ENCODE results near the gene FOXJ1.

The FOXJ1 gene

DNA sequence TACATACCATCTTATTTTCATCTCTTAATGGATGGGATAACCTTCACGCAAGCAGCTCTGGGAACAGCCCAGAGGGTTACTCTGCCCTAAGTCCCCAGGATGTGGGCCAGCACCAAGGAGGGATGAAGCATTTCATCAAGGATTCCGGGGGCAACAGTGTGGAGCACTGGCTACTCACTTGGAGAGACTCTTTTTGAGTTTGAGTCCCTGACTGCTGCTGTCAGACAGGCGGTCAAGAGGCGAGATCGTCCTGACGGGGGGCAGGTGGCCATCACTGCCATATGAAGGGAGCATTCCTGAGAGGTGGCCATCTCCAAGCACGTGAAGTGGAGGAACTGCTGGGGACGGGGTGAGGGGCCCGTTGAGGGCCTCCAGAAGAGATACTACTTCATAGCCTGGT is 18.1 kb upstream of the FOXJ1 start:
- no peaks in the 10 kb centered on the region for H3K27me3 ChIP-seq (ENCODE audit: insufficient read depth, low read length)
- 92% methylated on average over 9 of the region's 9 CpGs for WGBS
- no peaks in the 10 kb centered on the region for H3K36me3 ChIP-seq (ENCODE audit: insufficient read depth, low read length)
- H3K4me1 ChIP-seq (ENCODE audit: insufficient read depth, low read length) = peaks cover 4% of the 10 kb centered on the region; the same call in 1 of the 2 replicates
- H3K27ac ChIP-seq (ENCODE audit: low read depth, low read length) = no peak overlapping the region
- no peak overlapping the region for H3K9ac ChIP-seq (ENCODE audit: low read depth, low read length)
- no peak overlapping the region for H3K4me3 ChIP-seq (ENCODE audit: low read length)
- no peaks in the 10 kb centered on the region for H3K9me3 ChIP-seq (ENCODE audit: insufficient read depth, low read depth, low read length)

- 90% methylated on average over 5 of the region's 5 CpGs for WGBS
- Histone ChIP-seq H3K4me3 (ENCODE audit: low read length) (no peak overlapping the region), H3K9me3 (ENCODE audit: insufficient read depth, low read depth, low read length) (no peaks in the 10 kb centered on the region), H3K27ac (ENCODE audit: low read depth, low read length) (no peak overlapping the region), H3K36me3 (ENCODE audit: insufficient read depth, low read length) (no peaks in the 10 kb centered on the region), H3K27me3 (ENCODE audit: insufficient read depth, low read length) (no peaks in the 10 kb centered on the region), H3K4me1 (ENCODE audit: insufficient read depth, low read length) (peaks cover 10% of the 10 kb centered on the region), H3K9ac (ENCODE audit: low read depth, low read length) (no peak overlapping the region)
Measured at GRCh38 chr17:76157759-76158158, 16.7 kb upstream of the FOXJ1 start.

GRCh38 chr17:76156662-76156991 is 15.6 kb upstream of the FOXJ1 start:
- WGBS = 79% methylated on average over 8 of the region's 8 CpGs

GRCh38 chr17:76155988-76156661 is 15.1 kb upstream of the FOXJ1 start:
- H3K9ac ChIP-seq (ENCODE audit: low read depth, low read length) = no peak overlapping the region
- H3K4me1 ChIP-seq (ENCODE audit: insufficient read depth, low read length) = peaks cover 10% of the 10 kb centered on the region
- no peaks in the 10 kb centered on the region for H3K36me3 ChIP-seq (ENCODE audit: insufficient read depth, low read length)
- no peak overlapping the region for H3K4me3 ChIP-seq (ENCODE audit: low read length)
- H3K9me3 ChIP-seq (ENCODE audit: insufficient read depth, low read depth, low read length) = no peaks in the 10 kb centered on the region
- WGBS = 80% methylated on average over 13 of the region's 13 CpGs
- H3K27ac ChIP-seq (ENCODE audit: low read depth, low read length) = no peak overlapping the region
- H3K27me3 ChIP-seq (ENCODE audit: insufficient read depth, low read length) = no peaks in the 10 kb centered on the region

More at GRCh38 chr17:76156662-76156991, 15.6 kb upstream of the FOXJ1 start:
- no peak overlapping the region for H3K9ac ChIP-seq (ENCODE audit: low read depth, low read length)
- H3K9me3 ChIP-seq (ENCODE audit: insufficient read depth, low read depth, low read length) = no peaks in the 10 kb centered on the region
- no peak overlapping the region for H3K4me3 ChIP-seq (ENCODE audit: low read length)
- no peaks in the 10 kb centered on the region for H3K36me3 ChIP-seq (ENCODE audit: insufficient read depth, low read length)
- no peak overlapping the region for H3K27ac ChIP-seq (ENCODE audit: low read depth, low read length)
- H3K4me1 ChIP-seq (ENCODE audit: insufficient read depth, low read length) = peaks cover 10% of the 10 kb centered on the region
- no peaks in the 10 kb centered on the region for H3K27me3 ChIP-seq (ENCODE audit: insufficient read depth, low read length)

DNA sequence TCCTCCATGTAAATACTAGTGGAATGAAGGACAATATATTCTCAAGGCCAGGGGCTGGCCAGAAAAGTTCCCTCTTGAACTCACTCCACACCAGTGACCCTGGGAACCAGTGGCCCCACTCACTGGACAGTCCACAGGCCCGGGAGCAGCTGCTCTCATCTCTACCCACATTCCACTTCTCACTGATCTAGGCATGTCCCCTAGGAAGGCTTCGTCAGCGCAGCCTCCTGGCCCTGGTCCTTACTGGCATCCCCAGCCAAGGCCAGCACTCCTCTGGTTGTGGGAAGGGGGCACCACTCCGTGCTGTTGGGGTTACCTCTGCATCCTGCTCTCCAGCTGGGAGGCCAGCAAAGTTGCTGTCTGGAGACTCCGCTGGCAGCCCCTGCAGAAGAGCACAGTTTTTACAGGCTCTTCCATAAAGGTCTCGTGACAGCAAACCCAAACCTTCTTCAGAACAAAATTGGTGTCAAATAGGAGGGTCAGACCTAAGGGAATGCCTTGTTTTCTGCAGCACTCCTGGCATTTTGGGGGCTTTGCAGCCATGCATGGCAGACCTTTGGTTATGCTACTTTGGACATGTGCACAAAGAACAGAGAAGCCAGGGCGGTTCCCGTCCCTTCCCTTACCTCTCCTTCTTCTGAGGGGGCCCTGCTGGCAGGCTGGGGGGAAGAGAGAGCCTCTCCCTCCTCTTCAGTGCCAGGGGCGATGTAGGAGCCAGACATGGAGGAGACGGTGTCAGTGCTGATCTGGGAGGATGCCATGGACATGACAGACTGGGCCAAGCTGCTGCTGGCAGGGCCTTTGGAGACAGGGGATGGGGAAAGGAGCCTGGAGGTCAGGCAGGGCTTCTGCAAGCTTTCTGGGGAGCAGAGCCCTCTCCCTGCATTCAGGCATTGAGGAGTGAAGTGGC is 14.1 kb upstream of the FOXJ1 start:
- no peaks in the 10 kb centered on the region for H3K27me3 ChIP-seq (ENCODE audit: insufficient read depth, low read length)
- no peak overlapping the region for H3K27ac ChIP-seq (ENCODE audit: low read depth, low read length)
- H3K9ac ChIP-seq (ENCODE audit: low read depth, low read length) = no peak overlapping the region
- no peaks in the 10 kb centered on the region for H3K9me3 ChIP-seq (ENCODE audit: insufficient read depth, low read depth, low read length)
- 93% methylated on average over 10 of the region's 10 CpGs for WGBS
- no peaks in the 10 kb centered on the region for H3K36me3 ChIP-seq (ENCODE audit: insufficient read depth, low read length)
- peaks cover 10% of the 10 kb centered on the region for H3K4me1 ChIP-seq (ENCODE audit: insufficient read depth, low read length)
- H3K4me3 ChIP-seq (ENCODE audit: low read length) = no peak overlapping the region

DNA sequence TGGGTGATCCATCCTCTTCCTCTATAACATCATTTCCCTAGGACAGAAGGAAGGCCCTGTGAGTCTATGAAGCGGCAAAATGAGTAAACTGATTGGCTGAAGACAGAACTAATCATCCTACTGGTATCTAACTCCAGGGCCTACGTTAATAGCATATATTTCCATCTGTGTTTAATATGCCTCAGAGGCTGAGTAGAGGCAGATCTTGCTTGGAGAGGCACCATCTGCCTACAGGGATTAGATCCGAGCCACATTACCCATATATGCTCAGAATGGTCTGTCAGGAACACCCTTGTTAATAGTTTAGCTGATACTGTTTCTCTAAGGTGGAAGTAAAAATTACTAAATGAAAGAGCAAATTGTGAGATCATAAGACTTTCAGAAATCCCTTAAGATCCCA is 13.2 kb upstream of the FOXJ1 start:
- Histone ChIP-seq H3K36me3 (ENCODE audit: insufficient read depth, low read length) (no peaks in the 10 kb centered on the region), H3K4me1 (ENCODE audit: insufficient read depth, low read length) (peaks cover 10% of the 10 kb centered on the region), H3K27ac (ENCODE audit: low read depth, low read length) (no peak overlapping the region), H3K27me3 (ENCODE audit: insufficient read depth, low read length) (no peaks in the 10 kb centered on the region), H3K9me3 (ENCODE audit: insufficient read depth, low read depth, low read length) (no peaks in the 10 kb centered on the region), H3K9ac (ENCODE audit: low read depth, low read length) (no peak overlapping the region), H3K4me3 (ENCODE audit: low read length) (no peak overlapping the region)
- 74% methylated on average over 3 of the region's 3 CpGs for WGBS

DNA sequence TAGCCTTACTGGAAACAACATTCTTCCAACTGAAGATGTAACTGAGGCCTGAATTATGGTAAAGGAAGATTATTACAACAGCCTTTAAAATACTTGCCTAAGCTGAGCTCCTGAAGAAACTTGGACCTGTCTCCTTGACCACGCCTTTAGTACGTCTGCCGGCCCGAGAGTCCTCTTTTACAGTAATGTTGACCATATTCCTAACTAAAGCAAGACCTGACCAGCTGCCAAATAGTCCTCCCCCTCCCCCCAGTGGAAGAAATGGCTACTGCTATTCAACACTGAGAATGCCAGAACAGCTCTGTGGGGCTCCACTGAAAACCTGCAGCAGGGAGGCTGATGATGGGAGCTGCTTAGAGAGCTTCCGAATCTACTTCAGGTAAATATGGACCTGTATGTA is 12.6 kb upstream of the FOXJ1 start:
- Histone ChIP-seq H3K4me3 (ENCODE audit: low read length) (no peak overlapping the region), H3K9me3 (ENCODE audit: insufficient read depth, low read depth, low read length) (no peaks in the 10 kb centered on the region), H3K4me1 (ENCODE audit: insufficient read depth, low read length) (peaks cover 10% of the 10 kb centered on the region), H3K27me3 (ENCODE audit: insufficient read depth, low read length) (no peaks in the 10 kb centered on the region), H3K9ac (ENCODE audit: low read depth, low read length) (no peak overlapping the region), H3K27ac (ENCODE audit: low read depth, low read length) (no peak overlapping the region), H3K36me3 (ENCODE audit: insufficient read depth, low read length) (no peaks in the 10 kb centered on the region)
- WGBS = 82% methylated on average over 5 of the region's 5 CpGs

DNA sequence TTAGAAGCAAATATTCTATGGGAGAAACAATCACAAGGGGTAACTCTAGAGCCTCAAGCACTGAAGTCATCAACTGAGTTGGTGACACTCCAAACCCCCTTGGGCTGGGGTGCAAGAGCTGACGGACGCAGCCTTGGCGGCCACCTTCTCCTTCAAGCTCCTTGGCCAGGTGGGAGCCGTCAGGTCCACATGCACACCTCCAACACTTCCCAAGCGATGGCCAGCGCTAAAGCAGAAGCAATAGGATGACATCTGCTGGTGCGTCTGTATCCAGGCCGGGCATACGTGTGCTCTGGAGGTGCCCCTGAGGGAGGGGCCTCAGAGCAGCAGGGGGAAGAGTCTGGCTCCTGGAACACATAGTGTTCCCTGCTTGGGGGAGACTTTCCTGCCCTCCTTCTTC is 12.2 kb upstream of the FOXJ1 start:
- H3K4me3 ChIP-seq (ENCODE audit: low read length) = no peak overlapping the region
- no peaks in the 10 kb centered on the region for H3K27me3 ChIP-seq (ENCODE audit: insufficient read depth, low read length)
- no peaks in the 10 kb centered on the region for H3K9me3 ChIP-seq (ENCODE audit: insufficient read depth, low read depth, low read length)
- H3K4me1 ChIP-seq (ENCODE audit: insufficient read depth, low read length) = peaks cover 10% of the 10 kb centered on the region
- no peak overlapping the region for H3K9ac ChIP-seq (ENCODE audit: low read depth, low read length)
- 76% methylated on average over 9 of the region's 9 CpGs for WGBS
- no peaks in the 10 kb centered on the region for H3K36me3 ChIP-seq (ENCODE audit: insufficient read depth, low read length)
- no peak overlapping the region for H3K27ac ChIP-seq (ENCODE audit: low read depth, low read length)

GRCh38 chr17:76152591-76152990 is 11.5 kb upstream of the FOXJ1 start:
- 83% methylated on average over 7 of the region's 7 CpGs for WGBS
- H3K27me3 ChIP-seq (ENCODE audit: insufficient read depth, low read length) = no peaks in the 10 kb centered on the region
- H3K4me1 ChIP-seq (ENCODE audit: insufficient read depth, low read length) = peaks cover 10% of the 10 kb centered on the region
- no peak overlapping the region for H3K27ac ChIP-seq (ENCODE audit: low read depth, low read length)
- no peak overlapping the region for H3K9ac ChIP-seq (ENCODE audit: low read depth, low read length)
- no peaks in the 10 kb centered on the region for H3K9me3 ChIP-seq (ENCODE audit: insufficient read depth, low read depth, low read length)
- no peak overlapping the region for H3K4me3 ChIP-seq (ENCODE audit: low read length)
- H3K36me3 ChIP-seq (ENCODE audit: insufficient read depth, low read length) = no peaks in the 10 kb centered on the region

DNA sequence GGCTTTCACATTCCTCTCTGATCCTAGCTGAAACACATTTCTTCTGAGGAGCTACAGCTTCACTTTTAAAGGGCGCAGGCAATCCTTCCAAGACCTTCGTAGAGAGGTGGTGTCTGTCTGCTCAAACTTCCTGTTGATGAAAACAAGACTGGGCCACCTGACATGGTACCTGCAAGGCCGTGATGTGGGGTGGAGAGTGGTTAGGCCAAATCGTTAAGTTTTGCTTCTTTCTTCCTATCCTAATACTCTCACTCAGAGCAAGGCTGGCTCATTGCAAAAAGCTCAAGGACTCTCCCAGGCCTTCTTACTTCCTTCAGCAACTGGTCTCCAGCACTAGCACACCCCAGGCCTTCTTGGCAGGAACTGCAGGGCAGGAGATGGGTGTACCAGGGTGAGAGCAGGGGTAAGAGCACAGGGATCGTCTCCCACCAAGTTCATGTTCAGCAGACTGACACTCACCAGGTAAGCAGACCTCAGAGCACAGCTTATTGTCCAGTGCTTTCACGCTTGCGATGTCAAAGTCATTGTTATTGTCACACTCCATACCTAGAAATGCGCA is 10.9 kb upstream of the FOXJ1 start:
- H3K9ac ChIP-seq (ENCODE audit: low read depth, low read length) = no peak overlapping the region
- H3K27ac ChIP-seq (ENCODE audit: low read depth, low read length) = no peak overlapping the region
- H3K9me3 ChIP-seq (ENCODE audit: insufficient read depth, low read depth, low read length) = no peaks in the 10 kb centered on the region
- peaks cover 10% of the 10 kb centered on the region for H3K4me1 ChIP-seq (ENCODE audit: insufficient read depth, low read length)
- no peak overlapping the region for H3K4me3 ChIP-seq (ENCODE audit: low read length)
- H3K27me3 ChIP-seq (ENCODE audit: insufficient read depth, low read length) = no peaks in the 10 kb centered on the region
- H3K36me3 ChIP-seq (ENCODE audit: insufficient read depth, low read length) = no peaks in the 10 kb centered on the region
- 92% methylated on average over 8 of the region's 8 CpGs for WGBS
